ENCODE measurements around the gene FBXO9.

GRCh38 chr6:53107091-53107490 lies 41.9 kb downstream of the FBXO9 start:
- no peak for TF ChIP-seq CTCF (IDR thresholded peaks at IDR 0.05; ENCODE audit: low read depth, low read length)
- no peak for TF ChIP-seq EZH2phosphoT487 (IDR thresholded peaks at IDR 0.05; ENCODE audit: low read depth)
